HAP-1 (cell line): ENCODE measurements around the gene EIF3K.

Experiments used
- DNase-seq, 2 experiments: peaks; one replicate each; pipeline ENCODE4 v3.0.0-alpha.2; 2016 to 2020; ENCODE audit warnings: low spot score in 2 of 2
- H3K27me3 ChIP-seq: fragments of 250-450 bp; sonication (Bioruptor Pico); 2 replicates; pipeline ENCODE4 v1.5.1; 2020; ENCODE audit warnings: low read depth, mild to moderate bottlenecking, moderate library complexity
- H3K36me3 ChIP-seq: fragments of 250-450 bp; sonication (Bioruptor Pico); replicated peaks from 2 replicates; pipeline ENCODE4 v1.5.1; 2020; ENCODE audit warnings: mild to moderate bottlenecking
- H3K4me1 ChIP-seq: fragments of 250-450 bp; sonication (Bioruptor Pico); 2 replicates; pipeline ENCODE4 v1.5.1; 2020; ENCODE audit warnings: mild to moderate bottlenecking
- H3K4me3 ChIP-seq: fragments of 250-450 bp; sonication (Bioruptor Pico); 2 replicates; pipeline ENCODE4 v1.5.1; 2020; ENCODE audit warnings: mild to moderate bottlenecking, moderate library complexity
- H3K9me3 ChIP-seq: fragments of 250-450 bp; sonication (Bioruptor Pico); 2 replicates; pipeline ENCODE4 v1.5.1; 2020; ENCODE audit warnings: mild to moderate bottlenecking, moderate library complexity
- in situ Hi-C: fragments of 300-500 bp; cut with MboI; formaldehyde crosslinking; loops from 3 replicates; pipeline ENCODE4 v1.14.3; 2020; ENCODE audit warnings: low sequenced_read_pairs, inconsistent platforms, mixed read lengths

EIF3K gene

DNA sequence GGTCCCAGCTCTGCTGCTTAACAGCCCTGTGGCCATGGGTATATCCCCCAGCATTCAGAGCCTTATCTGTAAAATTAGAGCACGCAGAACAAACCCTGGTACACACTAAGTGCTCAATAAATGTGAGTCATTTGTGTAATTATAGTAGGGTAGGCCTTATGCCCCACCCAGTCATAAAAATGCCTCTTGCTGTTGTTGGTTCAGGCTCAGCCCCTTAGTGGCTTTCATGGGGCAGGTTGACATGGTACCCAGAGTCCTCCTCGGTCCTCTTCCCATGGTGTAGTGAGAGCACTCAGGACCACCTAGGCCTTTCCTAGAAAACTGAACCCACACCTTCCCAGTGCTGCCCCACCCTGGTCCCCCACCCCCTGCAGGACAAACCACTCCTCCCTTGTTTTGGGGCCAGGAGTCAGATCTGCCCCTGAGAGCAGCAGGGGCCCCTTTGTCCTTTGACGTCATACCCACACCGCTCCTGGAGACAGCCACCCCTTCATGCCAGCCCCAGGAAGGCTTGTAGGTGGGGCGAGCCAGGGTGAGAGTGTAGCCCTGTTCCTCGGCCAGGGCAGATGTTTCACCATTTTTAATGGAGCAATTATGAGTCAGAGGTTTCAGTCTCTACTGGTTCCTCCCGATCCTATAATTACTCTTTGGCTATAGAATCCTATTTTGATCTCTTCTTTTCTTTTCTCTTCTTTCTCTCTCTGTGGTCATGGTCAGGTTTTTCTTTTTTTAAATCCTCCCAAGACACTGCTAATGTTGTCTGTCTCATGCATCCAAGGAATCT lies 65.3 kb downstream of the EIF3K start:
- peak; percentile 35 to 45 for DNase-seq
- Histone ChIP-seq H3K4me1 (peaks cover 47% of the 10 kb centered on the region), H3K4me3 (no peak overlapping the region), H3K36me3 (peaks cover 10% of the 10 kb centered on the region), H3K9me3 (no peaks in the 10 kb centered on the region), H3K27me3 (no peaks in the 10 kb centered on the region)
- in situ Hi-C loops: no loop called here

GRCh38 chr19:38684862-38685665 lies 66.1 kb downstream of the EIF3K start:
- H3K9me3 ChIP-seq: no peaks in the 10 kb centered on the region
- peaks cover 47% of the 10 kb centered on the region for H3K4me1 ChIP-seq
- no peak for DNase-seq
- H3K4me3 ChIP-seq: no peak overlapping the region
- H3K36me3 ChIP-seq: peaks cover 13% of the 10 kb centered on the region
- in situ Hi-C loops: no loop called here
- H3K27me3 ChIP-seq: no peaks in the 10 kb centered on the region

- H3K9me3 ChIP-seq: no peaks in the 10 kb centered on the region
- in situ Hi-C loops: no loop called here
- H3K4me1 ChIP-seq: peaks cover 47% of the 10 kb centered on the region
- no peaks in the 10 kb centered on the region for H3K27me3 ChIP-seq
- H3K36me3 ChIP-seq: peaks cover 16% of the 10 kb centered on the region
- peak; percentile 45 to 46 for DNase-seq
- no peak overlapping the region for H3K4me3 ChIP-seq
Measured at GRCh38 chr19:38685666-38686529, 66.9 kb downstream of the EIF3K start.

- H3K36me3 ChIP-seq: peaks cover 12% of the 10 kb centered on the region
- no peaks in the 10 kb centered on the region for H3K27me3 ChIP-seq
- in situ Hi-C loops: no loop called here
- H3K4me1 ChIP-seq: peaks cover 47% of the 10 kb centered on the region
- no peak overlapping the region for H3K4me3 ChIP-seq
- H3K9me3 ChIP-seq: no peaks in the 10 kb centered on the region
- no peak for DNase-seq
Measured at GRCh38 chr19:38686530-38686888, 67.5 kb downstream of the EIF3K start.
